Activated B cell treated with CpG ODN at 0.5 μM for 24 hours (primary cell): Measurements from ENCODE around the gene CCDC171. TPM values are rescaled to one million over a fixed set of nuclear protein-coding genes. Genes with fewer than 3 reads are reported as not detected.
A peak's percentile ranks its signal among the peaks of the same experiment; 100 is the strongest.

ENCODE experiments used
- ATAC-seq: fragments of 200-7000 bp; cut with Tn5 transposase; one replicate; pipeline ENCODE4 v1.10.0; 2021; ENCODE audit warnings: low read depth, mild to moderate bottlenecking, moderate library complexity
- CTCF ChIA-PET: fragments of 350-600 bp; sonication (Branson Sonifier 250); formaldehyde crosslinking; loops from one replicate; lab custom pipeline; 2021; ENCODE audit warnings: antibody characterized with exemption; lab: Charles Lee
- POLR2A ChIA-PET: fragments of 350-600 bp; sonication (Branson Sonifier 250); formaldehyde crosslinking; loops from one replicate; lab custom pipeline; 2021; ENCODE audit warnings: antibody characterized with exemption; lab: Charles Lee
- DNase-seq: peaks from one replicate; pipeline ENCODE4 v3.0.0; 2022
- H3K27ac Mint-ChIP-seq: one replicate; pipeline ENCODE4 v1.8.0; 2020; ENCODE audit warnings: mixed read lengths
- H3K27me3 Mint-ChIP-seq: one replicate; pipeline ENCODE4 v1.8.0; 2021; ENCODE audit warnings: mixed read lengths
- H3K36me3 Mint-ChIP-seq: one replicate; pipeline ENCODE4 v1.8.0; 2021; ENCODE audit warnings: low read depth, mixed read lengths
- H3K4me1 Mint-ChIP-seq: one replicate; pipeline ENCODE4 v1.8.0; 2021; ENCODE audit warnings: mixed read lengths
- H3K4me3 Mint-ChIP-seq: one replicate; pipeline ENCODE4 v1.8.0; 2020; ENCODE audit warnings: mild to moderate bottlenecking, mixed read lengths
- H3K9me3 Mint-ChIP-seq: one replicate; pipeline ENCODE4 v1.8.0; 2020; ENCODE audit warnings: mixed read lengths
- intact Hi-C: fragments of 100-400 bp; cut with micrococcal nuclease; formaldehyde crosslinking; loops from one replicate; pipeline ENCODE4 v1.15.1; 2024
- total RNA-seq: library from RNA; stranded (reverse); gene quantifications from 2 replicates; pipeline ENCODE4 v1.2.3, GENCODE V29; 2022
- TF ChIP-seq, protein P1 (sequence below): fragments of 200-600 bp; IDR thresholded peaks from one replicate; pipeline ENCODE4 v1.8.0; 2022; ENCODE audit warnings: antibody characterized with exemption, mild to moderate bottlenecking

CCDC171 gene
- total RNA-seq, 1 donor from 2014 or later: 3.6 TPM

DNA sequence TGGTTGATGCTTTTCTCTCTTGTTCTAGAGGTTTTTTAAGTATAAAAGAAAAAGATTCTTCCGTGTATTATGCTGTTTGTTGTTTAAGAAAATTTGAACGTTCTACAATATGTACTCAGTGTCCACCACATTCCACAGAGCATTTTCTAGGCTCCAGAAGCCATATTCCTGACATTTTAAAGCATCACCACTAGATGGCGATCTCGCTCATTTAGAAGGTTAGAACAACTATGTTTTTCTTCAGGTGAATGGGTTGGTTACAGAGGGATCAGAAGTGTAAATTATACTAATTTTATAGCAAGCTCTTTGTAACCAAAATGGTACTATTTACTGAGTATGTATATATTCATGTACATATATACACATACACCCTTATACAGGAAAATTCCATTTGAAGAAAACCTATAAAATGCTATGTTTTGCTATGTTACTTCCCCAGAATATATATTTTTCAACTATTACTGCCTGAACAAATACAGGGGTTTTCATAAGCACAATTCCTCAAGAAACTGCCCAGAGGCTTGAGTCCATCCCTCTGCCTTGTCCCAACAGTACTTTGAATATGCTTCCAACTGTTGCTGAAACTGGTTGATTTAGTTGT is 284.3 kb downstream of the CCDC171 start:
- POLR2A ChIA-PET: no interaction called here
- ATAC-seq: no peak
- TF ChIP-seq, protein P1, sequence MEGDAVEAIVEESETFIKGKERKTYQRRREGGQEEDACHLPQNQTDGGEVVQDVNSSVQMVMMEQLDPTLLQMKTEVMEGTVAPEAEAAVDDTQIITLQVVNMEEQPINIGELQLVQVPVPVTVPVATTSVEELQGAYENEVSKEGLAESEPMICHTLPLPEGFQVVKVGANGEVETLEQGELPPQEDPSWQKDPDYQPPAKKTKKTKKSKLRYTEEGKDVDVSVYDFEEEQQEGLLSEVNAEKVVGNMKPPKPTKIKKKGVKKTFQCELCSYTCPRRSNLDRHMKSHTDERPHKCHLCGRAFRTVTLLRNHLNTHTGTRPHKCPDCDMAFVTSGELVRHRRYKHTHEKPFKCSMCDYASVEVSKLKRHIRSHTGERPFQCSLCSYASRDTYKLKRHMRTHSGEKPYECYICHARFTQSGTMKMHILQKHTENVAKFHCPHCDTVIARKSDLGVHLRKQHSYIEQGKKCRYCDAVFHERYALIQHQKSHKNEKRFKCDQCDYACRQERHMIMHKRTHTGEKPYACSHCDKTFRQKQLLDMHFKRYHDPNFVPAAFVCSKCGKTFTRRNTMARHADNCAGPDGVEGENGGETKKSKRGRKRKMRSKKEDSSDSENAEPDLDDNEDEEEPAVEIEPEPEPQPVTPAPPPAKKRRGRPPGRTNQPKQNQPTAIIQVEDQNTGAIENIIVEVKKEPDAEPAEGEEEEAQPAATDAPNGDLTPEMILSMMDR: peak; percentile 64

DNA sequence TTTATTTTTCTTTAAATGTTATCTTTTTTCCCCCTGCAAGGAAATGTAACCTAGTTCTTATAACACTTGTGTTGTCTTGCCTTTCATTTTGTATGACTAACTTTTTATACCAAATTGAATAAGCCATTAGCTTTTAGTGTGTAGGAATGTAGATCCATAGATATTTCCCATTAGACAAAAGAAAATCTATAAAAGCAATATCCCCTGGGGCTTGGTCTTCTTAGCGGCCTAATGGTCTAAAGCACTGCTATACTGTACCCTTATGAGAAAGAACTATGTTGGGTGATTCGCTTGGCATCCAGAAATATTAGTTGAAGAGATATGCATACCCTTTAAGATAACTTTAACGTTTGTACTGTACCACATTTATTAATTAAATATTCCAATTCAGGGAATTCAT is 289.2 kb downstream of the CCDC171 start:
- Mint-ChIP-seq H3K27ac (no peak overlapping the region), H3K27me3 (no peaks in the 10 kb centered on the region), H3K36me3 (no peaks in the 10 kb centered on the region), H3K4me1 (no peaks in the 10 kb centered on the region), H3K9me3 (no peaks in the 10 kb centered on the region), H3K4me3 (no peak overlapping the region)
- ChIA-PET POLR2A (no interaction called here), CTCF (no interaction called here)
- intact Hi-C loops: no loop called here
- TF ChIP-seq, protein P1: no peak
- ATAC-seq (no peak), DNase-seq (no peak)

More for the DNA sequence above, 284.3 kb downstream of the CCDC171 start:
- Mint-ChIP-seq H3K9me3 (no peaks in the 10 kb centered on the region), H3K36me3 (no peaks in the 10 kb centered on the region), H3K4me1 (no peaks in the 10 kb centered on the region), H3K27ac (no peak overlapping the region), H3K27me3 (no peaks in the 10 kb centered on the region), H3K4me3 (no peak overlapping the region)
- DNase-seq: no peak
- CTCF ChIA-PET: no interaction called here
- intact Hi-C loops: loop anchor here (1.0 kb wide), 1 partner anchor 1626 kb away; no protein-coding TSS in a partner anchor

DNA sequence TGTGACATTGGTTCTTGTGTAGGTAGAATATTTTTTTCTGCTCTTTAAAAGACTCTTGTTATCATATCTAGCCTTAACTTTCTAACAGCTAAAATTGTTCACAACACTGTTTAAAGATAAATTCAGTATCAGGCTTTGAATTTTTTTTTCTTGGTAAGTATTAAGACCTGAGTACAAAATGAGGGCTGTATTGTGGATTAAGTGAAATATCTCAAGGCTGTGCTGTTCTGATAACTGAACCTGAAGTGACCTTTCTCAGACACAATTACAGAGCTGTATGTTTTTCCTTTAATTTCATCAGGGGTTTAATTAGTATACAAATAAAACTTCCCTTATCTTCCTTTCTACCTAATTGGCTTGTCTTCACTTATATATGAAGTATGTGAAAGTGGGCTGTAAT is 290.5 kb downstream of the CCDC171 start:
- DNase-seq (no peak), ATAC-seq (no peak)
- CTCF ChIA-PET: no interaction called here
- Mint-ChIP-seq H3K27me3 (no peaks in the 10 kb centered on the region), H3K4me3 (no peak overlapping the region), H3K27ac (no peak overlapping the region), H3K4me1 (no peaks in the 10 kb centered on the region), H3K36me3 (no peaks in the 10 kb centered on the region), H3K9me3 (no peaks in the 10 kb centered on the region)
- intact Hi-C loops: no loop called here
- TF ChIP-seq, protein P1: no peak
- POLR2A ChIA-PET: no interaction called here

DNA sequence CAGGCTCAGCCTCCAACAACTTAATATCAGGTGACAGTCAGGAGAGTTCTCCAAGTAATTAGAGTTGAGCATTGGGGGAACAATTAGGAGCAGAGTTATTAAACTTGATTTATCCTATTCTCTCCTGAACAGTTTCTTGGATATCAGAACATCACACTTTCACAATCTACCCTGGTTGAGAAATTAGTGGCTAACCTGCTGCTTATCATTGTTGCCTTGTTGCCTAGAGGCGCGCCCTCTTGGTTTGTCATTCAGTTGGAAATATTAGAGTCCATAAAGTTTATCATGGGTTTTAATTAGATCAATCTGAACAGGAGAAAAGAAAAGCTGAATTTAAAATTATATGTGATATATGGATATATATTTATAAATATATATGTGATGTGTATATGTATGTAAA is 291.1 kb downstream of the CCDC171 start:
- ATAC-seq (no peak), DNase-seq (no peak)
- TF ChIP-seq, protein P1: no peak
- CTCF ChIA-PET: no interaction called here
- H3K4me3 Mint-ChIP-seq: no peak overlapping the region
- H3K36me3 Mint-ChIP-seq: no peaks in the 10 kb centered on the region
- H3K27me3 Mint-ChIP-seq: no peaks in the 10 kb centered on the region
- H3K4me1 Mint-ChIP-seq: no peaks in the 10 kb centered on the region
- POLR2A ChIA-PET: no interaction called here
- H3K9me3 Mint-ChIP-seq: no peaks in the 10 kb centered on the region
- no peak overlapping the region for H3K27ac Mint-ChIP-seq
- intact Hi-C loops: no loop called here

DNA sequence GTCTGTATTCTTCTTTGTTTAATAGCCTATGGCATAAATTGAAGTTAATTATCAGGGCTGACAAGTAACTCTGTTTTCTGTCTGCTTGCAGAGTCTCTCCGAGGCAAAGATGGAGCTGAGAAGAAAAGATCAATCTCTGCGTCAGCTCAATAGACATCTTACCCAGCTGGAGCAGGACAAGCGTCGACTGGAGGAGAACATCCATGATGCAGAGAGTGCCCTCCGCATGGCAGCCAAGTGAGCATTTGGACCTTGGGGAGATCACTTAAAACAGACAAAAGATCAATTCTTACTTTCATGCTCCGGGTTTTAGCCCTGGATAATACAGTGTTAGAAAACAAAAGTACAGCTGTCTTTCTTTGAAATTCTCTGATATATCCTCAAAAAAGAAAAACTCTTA is 293.8 kb downstream of the CCDC171 start:
- TF ChIP-seq, protein P1: no peak
- intact Hi-C loops: no loop called here
- Mint-ChIP-seq H3K27me3 (no peaks in the 10 kb centered on the region), H3K4me3 (no peak overlapping the region), H3K27ac (no peak overlapping the region), H3K36me3 (no peaks in the 10 kb centered on the region), H3K4me1 (no peaks in the 10 kb centered on the region), H3K9me3 (no peaks in the 10 kb centered on the region)
- ATAC-seq: no peak
- ChIA-PET CTCF (no interaction called here), POLR2A (no interaction called here)
- DNase-seq: no peak
